GM18858 (cell line): ENCODE data around the gene STK32A.
"Not testable (repeated sequence)": the region's sequence is repeated elsewhere in the genome, so short reads cannot be mapped to it uniquely, and the experiment has no call there.

Experiments
- ATAC-seq: cut with Tn5 transposase; IDR thresholded peaks from one replicate; pipeline ENCODE4 v1.9.1; 2021; ENCODE audit not compliant: unreplicated experiment

The STK32A gene

DNA sequence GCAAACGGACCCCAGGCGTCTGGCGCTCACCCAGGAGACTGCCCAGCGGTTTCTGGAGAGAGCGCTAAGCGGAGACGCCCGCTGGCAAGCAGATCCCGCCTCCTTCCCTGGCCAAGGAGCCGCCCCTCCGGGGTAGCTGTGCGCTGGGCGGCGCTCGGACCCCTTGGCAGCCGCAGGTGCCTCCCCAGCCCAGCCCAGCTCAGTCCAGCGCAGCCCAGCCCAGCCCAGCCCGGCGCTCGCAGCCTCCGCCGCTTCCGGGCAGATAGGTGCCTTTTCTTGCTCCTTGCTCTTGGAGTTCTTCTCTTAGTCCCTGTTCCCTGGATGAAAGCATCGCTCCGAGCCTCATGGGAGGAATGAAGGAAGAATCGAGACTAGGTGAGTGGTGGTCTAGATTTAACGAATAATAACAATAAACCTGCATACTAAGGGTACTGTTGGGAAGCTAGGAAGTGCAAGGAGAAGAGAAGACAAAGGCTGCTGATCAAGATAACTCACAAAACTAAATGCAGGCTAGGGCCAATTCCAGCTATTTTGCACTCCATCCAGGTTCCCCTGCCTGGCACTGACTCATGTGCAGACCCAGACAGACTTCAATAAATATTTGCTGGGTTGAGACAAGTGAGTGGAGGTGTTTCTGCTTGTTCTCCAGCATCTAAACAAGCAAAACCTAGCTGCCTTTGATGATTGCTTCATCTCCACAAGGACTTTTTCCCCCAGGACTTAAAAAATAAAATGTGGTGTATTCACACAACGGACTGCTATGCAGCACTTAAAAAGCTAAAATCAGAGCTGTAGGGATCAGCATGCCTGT lies at the start of gene STK32A:
Gene STK32A (plus strand): TSS at position 202 of the 811 bp plus-strand sequence. CDS start 4,609 bp downstream, outside the sequence.
- ATAC-seq, result no peak

DNA sequence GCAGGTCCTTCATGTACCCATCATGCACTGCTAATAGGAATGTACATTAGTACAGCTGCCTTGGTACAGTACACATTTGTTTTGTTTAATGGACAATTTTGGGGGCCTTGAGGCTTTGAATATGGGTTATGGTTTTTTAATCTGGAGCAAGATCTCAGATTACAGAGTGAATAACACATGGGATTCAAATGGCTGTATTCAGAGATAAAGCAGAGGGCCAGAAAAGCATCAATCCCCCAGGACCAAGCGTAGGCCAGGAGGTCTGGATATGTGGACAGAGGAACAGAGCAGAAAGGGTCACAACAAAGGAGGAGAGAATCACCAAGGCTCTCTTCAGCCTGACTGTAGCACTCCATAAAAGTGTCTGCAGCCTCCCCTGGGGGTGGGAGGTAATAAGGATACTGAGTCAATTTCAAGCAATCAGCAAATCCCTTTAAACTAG lies 47.7 kb upstream of the STK32A start:
- ATAC-seq, result no peak

DNA sequence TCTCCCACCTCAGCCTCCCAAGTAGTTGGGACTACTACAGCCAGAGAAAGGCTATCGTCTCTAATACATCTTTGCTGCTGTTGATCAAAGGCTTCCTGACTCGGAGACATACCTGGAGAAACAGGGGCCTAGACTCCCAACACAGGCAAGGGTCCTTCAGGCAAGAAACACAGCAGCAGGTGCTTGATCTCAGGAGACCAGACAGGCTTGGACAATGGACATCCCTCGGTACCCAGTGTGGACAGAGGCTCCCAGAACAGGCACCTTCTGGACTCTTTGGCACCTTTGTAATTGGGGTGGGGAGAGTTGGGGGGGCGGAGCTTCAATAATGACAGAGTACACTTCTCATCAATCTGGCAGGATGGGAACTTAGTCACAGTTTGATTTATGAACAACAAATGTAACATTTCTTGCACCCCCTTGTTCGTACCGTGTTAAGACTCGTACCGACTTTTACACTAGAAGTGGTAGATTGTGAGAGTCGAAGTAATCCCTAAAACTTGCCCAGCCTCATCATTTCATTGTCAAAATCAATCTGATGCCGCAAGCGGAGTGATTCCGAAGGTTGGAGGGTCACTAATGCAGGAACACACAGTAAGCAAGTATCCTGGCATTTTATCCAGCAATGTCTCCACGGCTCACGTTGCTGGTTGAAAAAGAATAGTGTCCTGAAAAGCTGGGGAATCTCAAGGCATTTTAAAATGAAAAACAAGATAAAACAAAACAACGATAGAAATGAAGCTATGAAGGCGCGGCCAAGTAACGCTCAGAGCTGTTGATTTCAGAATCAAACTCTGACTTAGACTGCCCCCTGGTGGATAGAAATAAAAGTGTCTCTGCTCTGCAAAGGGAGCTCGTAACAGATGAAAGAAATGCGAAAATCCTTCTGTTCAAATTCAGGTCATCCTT lies 46.4 kb upstream of the STK32A start:
- ATAC-seq, result peak; percentile 53

DNA sequence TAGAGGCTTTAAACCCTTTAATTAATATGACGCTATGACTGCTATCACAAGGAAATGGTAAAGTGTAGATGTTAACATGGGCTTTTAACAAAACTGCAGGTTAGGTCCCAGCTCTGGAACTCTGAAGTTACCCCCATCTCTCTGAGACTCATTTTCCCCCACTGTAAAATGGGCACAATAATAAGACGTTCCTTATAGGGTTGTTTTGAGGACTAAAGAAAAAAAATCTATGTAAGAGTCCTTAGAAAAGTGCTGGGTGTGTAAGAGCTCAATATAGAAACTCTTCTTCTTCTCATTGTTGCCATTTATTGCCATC lies 45.8 kb upstream of the STK32A start:
- ATAC-seq, result no peak

DNA sequence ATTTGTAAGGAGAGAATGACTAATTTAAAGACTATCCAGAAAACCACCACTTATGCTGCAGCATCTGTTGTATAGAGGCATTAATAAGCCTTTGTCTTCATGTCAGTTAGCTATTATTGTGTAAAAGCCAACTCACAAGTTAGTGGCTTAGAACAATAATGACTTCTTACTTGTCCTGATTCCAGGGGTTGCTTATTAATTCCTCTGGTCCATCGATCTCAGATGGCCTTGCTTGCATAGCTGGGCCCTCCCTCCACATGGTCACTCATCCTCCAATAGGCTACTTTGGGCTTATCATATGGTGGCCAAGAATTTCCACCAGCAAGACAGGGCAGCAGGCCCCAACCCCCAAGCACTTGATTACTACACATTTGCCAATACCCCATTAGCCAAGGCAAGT lies 44.5 kb upstream of the STK32A start:
- peak; percentile 42 for ATAC-seq

DNA sequence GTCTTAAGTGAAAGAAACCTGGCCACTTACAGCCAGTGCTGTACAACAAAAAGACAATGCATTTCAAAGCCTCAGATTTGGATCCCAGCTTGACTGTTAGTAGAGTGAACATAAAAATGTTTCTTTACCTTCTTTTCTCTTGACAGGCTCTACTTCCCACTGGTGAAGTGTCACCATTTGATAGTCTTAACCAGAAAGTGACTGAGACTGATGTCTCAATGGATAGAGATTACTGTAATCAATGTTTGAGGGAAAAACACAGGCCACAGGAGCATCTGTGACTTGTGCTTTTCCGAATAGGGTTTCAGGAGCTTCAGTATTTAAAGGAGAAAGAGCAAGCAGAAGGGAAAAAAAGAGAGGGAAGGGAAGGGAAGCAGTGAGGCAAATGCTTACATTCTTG lies 41.7 kb upstream of the STK32A start:
- no peak for ATAC-seq

DNA sequence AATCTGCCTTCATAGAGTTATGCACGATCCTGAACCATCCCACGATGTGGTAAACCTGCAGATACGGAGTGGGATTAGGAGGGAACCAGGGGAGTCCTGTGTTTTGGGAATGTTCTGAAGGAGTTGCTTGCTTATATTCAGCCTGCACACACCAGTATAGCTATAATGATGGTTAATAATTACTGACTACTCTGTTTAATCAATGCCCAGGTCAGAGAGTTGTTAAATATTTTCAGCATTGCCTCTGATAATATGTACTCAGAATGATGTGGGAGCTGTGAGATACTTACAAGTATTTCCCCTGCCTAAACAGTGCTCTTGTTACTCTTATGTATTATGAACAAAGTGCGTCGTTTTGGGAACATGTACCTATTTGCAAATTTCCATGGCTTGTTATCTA lies 34.8 kb upstream of the STK32A start:
- ATAC-seq, result no peak

DNA sequence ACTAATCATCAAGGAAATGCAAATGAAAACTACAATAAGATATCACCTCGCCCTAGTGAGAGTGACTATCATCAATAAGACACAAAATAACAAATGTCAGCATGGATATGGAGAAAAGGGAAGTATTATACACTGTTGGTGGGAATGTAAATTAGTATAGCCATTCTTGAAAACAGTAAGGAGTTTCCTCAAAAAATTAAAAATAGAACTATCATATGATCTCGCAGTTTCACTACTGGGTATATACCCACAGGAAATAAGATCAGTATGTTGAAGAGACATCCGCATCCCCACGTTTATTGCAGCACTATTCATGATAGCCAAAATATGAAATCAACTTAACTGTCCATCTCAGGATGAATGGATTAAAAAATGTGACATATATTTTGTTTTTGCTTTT lies 31.6 kb upstream of the STK32A start:
- no peak for ATAC-seq

DNA sequence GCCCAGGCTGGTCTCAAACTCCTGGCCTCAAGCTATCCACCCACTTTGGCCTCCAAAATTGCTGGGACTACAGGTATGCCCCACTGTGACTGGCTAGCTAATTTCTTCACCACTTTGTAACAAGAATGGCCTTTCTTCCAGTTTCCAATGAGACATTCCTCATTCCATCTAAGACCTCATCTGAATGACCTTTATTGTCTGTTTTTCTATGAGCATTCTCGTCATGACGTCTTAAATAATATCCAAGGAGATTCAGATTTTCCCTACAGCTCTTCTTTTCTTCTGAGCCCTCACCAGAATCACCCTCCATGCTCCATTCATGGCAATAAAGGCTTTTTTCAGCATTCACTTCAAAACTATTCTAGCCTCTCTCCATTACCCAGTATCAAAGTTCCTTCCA lies 30.2 kb upstream of the STK32A start:
- ATAC-seq, result no peak

DNA sequence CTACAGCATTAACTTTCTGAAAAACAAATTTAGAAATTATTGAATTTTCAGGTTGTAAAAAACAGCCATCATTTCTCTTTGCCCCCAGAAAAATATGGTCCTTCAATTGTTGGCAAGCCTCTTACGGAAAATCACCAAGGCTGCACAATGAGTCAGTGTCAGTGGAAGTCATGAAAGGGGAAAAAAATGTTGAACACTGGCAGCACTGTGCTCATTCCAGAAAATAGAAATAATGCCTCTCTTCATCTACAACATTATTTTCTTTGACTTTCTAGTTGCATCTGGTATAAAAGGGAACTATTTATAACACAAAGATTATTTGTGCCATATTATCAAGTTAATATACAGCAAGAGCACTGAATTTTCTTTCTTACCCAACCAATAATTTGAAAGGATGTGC lies 26.7 kb upstream of the STK32A start:
- no peak for ATAC-seq

DNA sequence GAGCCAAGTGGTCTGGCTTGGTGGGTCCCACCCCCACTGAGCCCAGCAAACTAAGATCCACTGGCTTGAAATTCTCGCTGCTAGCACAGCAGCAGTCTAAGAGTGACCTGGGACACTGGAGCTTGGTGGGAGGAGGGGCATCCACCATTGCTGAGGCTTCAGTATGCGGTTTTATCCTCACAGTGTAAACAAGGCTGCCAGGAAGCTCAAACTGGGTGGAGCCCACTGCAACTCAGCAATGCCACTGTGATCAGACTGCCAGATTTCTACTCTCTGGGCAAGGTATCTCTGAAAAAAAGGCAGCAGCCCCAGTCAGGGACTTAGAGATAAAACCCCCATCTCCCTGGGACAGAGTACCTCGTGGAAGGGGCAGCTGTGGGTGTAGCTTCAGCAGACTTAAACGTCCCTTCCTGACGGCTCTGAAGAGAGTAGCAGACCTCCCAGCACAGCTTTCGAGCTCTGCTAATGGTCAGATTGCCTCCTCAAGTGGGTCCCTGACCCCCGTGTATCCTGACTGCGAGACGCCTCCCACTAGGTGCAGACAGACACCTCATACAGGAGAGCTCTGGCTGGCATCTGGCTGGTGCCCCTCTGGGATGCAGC lies 18.2 kb upstream of the STK32A start:
- ATAC-seq, result no peak

DNA sequence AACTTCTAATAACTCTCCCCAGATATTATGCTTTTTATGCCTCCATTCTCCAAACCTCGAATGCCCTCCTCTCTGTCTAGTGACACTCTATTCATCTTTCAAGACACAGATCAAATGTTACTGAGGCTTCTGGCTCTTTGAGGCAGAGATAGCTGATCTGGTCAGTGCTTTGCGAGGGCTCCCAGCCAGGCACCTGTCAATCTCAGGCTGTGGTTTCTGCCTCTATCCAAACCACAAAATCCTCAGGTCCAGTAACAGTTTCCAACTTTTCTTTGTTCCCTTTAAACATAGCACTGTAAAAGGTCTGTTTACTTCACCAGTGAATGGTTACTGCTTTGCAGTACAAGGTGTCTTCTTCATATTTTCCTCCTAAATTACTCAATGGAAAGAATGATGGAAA lies 11.5 kb upstream of the STK32A start:
- ATAC-seq, result no peak

DNA sequence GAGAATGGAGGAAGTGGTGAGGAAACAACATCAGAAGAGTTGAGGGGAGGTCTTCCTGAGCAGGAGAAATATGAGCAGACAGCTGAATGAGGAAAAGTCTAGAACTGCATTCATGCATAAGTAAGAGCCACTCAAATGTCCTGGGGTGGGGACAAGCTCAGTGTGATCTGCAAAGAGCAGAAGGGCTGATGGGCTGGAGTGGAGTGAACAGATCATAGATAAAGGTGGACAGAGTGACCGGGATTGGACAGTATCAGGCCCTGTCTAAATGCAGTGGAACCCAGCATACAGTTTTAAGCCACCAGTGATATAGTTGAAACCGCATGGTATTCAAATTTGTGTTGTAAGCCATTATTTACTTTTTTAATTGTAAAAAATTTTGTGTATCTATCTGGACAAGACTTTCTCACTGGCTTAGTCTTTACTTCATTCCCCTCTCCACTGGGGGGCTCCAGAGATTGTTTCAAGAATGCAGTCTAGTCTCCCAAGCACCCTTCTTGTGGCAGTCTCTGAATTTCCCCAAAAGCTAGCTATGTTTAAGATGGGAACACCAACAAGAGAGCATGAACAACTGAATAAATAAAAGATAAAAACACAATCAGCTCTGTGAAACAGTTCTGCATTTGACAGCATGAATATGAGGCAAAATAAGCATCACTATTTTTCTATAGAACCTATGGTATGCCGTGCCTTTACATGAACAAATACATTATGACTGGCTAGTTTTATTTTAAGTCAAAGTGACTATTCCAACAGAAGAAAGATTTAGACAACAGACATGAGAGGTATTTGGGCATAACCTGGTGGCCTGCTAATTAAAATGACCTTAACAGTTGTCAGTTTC lies 10.7 kb upstream of the STK32A start:
- ATAC-seq, result no peak

DNA sequence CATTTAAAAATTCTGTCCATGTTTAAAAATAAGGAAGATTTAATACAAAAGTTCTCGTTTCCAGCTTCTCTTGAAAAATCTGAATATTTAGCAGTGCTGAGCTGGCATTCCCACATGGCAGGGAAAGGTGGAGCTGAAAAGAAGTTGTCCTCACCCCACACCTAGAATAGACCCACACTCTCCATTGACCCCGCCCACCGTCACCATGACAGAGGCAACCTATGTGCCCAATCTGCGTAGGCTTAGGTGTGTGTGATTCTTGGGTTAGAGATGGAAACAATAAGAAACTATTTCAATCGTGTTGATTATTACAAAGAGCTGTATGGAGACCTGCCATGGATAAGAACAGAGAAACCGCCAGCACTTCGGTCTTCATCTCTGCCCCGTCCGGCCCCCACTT lies 8.9 kb upstream of the STK32A start:
- no peak for ATAC-seq

DNA sequence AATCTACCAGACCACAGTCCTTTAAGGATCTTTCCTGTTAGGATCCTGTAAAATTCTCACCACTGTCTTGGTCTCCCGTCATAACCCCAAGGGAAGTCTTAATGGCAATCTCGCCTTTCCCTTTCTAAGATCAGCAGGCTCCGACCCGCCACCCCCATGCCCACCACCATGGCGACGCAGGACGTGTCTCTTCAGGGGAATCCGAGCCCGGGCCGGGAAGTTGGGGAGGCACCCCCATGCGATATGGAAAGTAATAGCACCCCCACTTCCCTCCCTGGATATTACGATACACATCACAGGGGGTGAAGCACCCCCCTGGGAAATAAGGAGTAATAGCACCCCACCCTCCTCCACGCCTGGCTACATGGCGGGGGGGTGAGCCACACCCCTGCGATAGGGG lies 8.3 kb upstream of the STK32A start:
- ATAC-seq, result no peak

DNA sequence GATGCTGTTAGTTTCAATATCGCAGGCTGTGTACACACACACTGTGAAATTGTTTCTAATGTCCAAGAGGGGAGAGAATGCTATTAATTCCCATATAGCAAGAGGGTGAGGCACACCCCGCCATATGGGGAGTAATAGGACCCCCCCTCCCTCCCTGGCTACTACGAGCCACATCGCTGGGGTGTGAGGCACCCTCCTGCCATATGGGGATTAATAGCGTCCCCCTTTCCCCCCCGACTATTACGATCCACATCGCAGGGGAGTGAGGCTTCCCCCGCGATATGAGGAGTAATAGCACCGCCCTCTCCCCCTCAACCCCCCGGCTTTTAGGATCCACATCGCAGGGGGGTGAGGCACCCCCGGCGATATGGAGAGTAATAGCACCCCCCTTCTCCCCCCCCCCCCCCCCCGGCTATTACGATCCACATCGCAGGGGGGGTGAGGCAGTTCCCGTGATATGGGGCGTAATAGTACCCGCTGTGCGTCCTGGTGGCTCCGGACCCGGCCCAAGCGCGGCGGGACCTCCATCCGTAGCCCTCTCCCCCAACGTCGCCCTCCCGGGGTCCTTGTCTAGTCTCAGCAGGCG lies 494 bp upstream of the STK32A start:
- ATAC-seq, result no peak

DNA sequence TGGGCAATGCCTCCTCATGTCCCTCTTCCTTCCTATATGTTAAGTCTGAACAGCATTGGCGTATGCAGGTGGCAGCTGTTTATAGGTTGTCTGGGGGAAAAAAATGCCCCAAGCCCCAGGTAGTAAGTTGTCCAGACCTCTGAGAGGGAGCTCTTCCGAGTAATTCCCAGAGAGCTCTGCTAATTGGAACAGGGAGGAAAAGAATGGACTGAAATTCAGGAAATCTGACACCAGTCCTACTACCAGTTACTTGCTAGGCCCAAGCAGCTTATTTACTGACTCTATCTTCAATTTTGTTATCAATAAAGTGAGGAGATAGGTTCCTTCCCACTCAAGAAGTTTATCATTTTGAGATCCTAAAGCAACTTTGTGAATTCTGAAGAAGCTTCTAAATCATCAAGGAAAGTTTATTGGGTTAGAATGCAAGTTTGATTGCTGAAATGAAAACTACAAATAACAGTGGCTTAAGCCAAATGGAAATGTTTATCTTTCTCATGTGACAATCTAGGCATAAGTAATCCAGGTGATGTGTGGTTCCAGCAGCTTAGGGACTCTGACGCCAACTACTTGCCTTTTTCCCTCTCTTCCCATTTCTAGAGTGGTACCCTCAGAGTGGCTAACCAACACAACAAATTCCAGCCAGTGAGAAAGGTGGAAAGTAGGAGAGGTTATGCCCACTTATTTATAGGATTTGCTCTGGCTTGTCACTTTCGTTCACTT lies 5.6 kb downstream of the STK32A start:
- ATAC-seq, result no peak

DNA sequence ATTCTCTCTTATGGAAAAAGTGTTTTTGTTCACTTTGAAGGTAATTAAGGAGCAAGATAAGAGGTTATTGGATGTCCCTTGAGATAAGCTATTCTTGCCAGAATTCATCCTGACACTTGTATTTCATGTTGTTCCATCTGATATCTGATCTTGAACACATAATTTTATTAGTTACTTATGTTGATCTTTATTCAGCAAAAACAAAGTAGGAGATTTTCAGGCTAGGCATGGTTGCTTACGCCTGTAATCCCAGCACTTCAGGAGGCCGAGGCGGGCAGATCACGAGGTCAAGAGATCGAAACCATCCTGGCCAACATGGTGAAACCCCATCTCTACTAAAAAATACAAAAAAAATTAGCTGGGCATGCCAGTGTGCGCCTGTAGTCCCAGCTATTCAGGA lies 8.4 kb downstream of the STK32A start:
- not testable (repeated sequence) for ATAC-seq

DNA sequence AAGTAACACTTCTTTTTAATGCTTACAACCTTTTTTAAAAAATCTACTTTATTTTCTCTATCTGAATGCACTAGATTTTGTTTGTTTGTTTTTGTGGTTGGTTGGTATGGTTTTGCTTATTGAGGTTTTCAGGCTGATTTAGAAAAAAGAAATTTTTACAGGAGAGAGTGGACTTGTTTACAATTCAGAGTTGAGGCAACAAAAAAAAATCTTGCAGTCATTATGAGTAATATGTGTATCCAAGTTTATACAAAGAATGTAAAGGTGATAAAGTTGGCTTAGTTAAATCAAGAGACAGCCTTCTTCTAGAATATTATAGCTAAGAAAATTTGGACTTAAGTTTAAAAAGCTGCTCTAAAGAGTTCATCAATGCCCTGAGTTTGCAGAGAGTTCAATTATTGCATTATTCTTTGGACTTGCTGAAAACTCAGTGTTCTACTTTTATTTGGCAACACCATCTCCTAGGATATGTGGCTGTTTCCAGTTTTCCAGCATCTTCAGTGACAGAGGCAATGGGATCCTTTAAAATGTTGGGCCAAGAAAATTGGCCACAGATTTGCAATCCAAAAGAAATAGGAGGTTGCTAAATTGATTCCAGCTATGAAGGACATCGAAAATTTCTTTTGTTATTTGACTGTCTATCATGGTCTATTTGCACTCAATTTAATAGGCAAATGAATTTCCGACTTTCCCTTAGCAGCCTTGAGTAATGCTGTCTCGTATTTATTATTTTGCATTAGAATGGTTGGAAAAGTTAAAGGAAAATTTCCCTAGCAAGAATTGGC lies 10.7 kb downstream of the STK32A start:
- no peak for ATAC-seq
